HG02943 (cell line): Measurements from ENCODE around the gene CHTF8.

Experiments
- ATAC-seq: cut with Tn5 transposase; IDR thresholded peaks from one replicate; pipeline ENCODE4 v1.9.1; 2021; ENCODE audit warnings: mild to moderate bottlenecking, low read depth, moderate library complexity; ENCODE audit not compliant: unreplicated experiment

Gene CHTF8

DNA sequence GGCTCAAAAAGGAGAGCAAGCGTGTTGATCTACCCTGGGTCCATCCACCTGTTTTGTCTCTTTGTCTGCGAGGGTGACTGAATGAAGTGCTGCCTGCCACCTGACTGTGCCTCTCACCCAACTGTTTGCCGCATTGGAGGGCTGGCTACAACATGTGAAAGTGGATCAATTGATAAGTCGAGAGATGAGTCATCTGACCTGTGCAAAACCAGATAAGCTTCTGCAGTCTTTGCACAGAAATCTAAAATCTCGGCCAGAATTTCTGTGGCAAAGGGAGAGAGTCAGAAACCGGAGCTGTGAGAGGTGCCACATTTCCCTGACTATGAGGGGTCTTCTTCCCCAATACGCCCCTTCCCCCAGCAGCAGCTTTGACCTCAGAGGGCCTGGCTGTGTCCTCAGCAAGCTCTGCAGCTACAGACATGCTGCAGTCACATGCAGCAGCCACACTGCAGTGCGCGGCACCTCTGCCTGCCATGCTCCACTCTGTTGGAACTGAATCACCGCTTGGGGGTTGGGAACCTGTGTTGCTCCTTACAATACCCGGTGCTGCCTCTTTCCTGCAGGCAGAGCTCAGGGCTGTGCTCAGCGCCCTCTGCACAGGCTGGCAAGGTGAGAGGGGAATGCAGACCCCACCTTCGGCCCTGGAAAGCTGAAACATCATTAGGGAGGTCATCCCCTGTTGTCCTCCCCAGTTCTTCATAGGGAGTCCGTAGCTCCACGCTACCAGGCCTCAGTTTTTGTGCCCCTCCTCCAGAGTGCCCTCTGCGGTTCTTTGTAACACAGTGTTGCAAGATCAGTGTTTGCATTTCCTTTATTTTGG, 43.1 kb downstream of the CHTF8 start:
- ATAC-seq = no peak

DNA sequence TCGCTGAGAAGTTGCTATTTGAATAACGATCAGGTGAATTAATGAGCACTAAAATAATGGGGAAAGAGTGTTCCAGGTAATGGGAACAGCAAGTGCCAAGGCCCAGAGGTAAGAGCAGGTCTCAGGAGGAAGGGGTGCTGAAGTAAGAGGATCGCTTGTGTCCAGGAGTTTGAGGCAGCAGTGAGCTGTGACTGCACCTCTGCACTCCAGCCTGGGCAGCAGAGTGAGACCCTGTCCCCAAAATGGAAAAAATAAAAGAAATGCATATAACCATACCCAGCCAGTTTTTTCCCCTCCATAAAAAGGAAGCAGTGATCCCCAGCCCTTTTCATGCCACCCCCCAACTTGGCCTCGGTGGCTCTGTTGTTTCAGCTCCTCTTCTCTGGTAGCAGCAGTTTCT, 43.7 kb downstream of the CHTF8 start:
- no peak for ATAC-seq

DNA sequence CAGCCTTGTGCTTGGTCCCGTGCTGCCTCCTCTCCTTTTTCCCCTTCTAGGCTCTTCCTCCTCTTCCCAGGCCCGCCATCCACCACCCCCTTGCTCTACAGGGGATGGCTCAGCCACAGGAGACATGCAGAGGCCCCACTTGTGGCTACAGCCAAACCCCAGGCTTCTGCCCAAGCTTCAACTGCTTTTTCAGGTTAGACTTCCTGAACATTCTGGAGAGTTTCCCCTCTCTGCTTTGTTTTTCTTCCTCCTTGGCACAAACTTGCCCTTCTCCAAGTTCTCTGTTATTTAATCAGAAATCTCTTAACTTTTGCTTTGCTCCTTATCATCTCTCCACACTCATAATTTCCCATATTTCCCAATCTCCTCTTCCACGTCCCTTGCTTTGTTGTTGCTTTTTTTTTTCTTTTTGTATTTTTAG, 45.2 kb downstream of the CHTF8 start:
- ATAC-seq = no peak

DNA sequence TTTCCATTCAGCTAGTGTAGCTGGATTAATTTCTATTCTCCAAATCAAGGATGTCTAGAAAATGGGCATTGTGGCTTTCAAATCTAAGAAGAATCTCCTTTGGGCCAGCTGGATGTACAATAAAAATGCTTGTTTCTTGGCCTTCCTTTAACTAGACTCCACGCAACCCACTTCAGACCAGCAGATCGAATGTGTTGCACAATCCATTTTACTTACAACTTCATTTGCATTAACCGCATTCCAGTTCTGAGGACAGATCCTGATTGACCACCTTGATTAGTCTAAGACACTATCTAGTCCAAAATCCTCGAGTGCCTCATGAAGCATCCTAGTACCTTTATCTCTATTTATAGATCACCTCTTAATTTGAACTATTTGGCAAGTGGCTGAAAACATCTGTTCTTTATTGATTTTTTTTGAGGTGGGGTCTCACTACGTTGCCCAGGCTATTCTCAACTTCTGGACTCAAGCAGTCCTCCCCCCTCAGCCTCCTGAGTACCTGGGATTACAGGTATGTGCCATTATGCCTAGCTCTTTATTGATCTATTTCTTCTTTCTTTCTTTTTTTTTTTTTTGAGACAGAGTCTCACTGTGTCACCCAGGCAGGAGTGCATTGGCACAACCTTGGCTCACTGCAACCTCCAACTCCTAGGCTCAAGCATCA, 47.2 kb downstream of the CHTF8 start:
- no peak for ATAC-seq

DNA sequence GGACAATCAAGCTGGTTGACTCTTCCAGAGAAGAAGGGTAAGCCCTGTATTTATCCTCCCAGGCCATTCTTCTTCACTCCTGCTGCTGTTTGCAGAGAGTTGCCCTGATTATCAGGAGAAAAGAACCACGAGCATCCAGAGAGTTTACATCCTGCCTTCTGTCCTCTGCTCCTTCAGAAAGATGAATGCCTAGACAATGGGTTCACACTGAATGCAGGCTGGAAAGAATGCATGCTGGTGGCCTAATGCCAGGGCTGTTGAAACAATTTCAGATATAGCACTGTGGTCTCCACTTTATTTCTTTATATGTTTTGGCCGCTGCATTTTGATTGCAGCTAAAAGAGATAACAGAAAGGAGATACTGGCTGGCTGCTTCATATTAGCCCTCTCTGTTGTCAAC, 48.1 kb downstream of the CHTF8 start:
- no peak for ATAC-seq

DNA sequence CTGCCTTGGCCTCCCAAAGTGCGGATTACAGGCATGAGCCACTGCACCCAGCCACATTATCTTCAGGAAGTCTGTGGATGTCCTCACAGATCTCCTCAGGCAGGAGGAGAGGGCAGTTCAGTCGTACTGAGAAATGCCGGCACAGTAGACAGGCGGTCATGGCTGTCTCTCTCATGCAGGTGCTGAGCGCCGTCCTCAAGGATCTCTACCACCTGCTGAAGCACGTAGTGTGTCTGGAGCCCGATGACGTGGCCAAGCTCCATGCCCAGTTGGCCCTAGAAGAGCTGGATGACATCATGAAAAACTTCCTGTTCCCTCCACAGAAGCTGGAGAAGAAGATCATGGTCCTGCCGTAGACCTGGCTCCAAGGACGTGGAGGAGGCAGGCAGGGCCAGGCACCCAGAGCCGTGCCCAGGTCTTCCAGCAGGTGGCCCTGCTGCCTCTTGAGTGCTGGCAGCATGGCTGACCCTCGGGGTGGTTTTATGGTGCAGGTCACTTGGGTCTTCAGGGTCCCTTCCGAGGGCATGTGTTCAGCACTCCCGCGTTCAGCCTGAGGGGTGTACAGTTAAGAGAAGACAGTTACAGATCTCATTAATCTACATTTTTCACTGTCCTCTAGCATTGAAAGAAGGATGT, 49.0 kb downstream of the CHTF8 start:
- ATAC-seq = no peak

DNA sequence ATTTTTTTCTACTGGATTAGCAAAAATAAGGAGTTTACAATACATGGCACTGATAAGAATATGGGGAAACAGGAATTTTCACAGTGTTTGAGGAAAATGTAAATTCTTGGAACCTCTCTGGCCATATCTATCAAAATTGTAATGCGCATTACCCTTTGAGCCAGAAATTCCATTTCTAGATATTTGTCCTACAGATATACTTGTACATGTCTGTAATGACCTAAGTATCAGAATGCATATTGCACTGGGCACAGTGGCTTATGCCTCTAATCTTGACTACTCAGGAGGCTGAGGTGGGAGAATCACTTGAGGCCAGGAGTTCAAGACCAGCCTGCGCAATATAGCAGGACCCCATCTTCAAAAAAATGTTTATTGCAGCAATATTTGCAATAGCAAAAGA, 52.7 kb downstream of the CHTF8 start:
- no peak for ATAC-seq

DNA sequence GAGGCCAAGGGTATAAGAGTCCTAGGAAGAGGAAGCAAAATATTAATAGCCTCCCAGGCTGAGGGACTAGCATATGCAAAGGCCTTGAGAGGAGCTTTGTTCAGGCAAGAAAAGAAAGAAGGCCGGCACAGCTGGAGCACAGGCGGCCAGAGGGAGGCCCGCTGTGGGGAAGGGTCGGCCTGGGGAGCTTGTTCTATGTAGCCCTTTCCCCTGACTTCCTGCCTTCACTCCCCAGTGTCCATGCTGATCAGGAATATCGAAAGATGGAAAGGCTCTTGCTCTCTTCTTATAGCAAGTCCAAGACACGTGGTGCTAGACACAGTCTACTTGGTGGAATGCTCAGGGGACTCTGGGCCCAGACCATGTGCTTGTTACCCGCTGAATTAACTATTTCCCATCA, 54.3 kb downstream of the CHTF8 start:
- ATAC-seq = no peak

DNA sequence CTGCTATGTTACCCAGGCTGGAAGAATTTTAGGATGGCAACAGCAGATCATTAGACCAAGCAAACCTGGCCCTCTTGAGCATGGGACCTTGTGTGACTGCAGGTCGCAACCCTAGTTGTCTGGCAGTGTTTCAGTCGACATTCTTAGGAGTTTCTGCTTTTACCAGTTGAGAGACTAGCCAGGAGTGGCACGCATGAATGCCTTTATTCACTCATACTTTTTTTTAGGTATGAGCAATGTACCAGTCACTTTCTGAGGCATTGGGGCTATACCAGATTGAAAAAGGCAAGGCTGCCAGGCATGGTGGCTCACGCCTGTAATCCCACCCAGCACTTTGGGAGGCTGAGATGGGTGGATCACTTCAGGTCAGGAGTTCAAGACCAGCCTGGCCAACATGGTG, 55.1 kb downstream of the CHTF8 start:
- ATAC-seq = no peak

DNA sequence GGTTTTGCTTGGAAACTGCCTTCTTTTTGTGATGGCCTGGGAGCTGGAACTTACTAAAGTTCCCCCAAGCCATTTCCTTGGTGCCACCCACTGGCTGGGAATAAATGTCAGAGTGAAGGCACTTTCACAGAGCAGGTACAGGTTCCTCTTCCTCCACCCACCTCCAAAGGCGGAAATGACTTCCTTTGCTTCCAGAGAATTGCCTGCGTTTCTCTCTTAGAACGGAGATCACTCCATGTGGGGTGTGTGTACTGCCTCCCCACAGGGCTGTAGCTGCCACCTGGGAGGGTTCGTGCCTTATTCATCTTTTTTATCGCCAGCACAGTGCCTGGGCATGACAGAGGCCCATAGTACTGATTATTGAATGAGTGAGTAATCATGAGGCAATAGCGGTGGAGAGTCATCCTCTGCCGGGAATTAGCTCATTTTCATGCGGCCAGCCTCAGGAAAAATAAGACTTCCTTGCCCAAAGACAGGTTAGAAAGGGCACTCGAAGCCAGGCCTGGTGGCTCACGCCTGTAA, 59.1 kb downstream of the CHTF8 start:
- no peak for ATAC-seq

DNA sequence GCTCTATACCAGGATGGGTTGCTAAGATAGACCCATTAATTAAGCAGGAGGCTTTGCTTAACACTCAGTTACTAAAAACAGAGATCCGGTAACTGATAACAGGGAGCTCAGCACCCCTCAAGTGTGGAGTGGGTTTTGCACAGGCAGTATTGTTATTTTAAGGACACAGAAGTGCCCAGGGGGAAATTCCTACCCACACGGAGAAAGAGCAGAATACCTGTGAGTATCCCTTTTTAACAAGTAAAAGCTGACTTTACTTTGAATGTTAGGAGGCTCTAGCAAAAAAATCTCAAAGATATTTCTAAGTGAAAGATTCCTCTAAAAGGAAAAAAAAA, 59.8 kb downstream of the CHTF8 start:
- no peak for ATAC-seq

DNA sequence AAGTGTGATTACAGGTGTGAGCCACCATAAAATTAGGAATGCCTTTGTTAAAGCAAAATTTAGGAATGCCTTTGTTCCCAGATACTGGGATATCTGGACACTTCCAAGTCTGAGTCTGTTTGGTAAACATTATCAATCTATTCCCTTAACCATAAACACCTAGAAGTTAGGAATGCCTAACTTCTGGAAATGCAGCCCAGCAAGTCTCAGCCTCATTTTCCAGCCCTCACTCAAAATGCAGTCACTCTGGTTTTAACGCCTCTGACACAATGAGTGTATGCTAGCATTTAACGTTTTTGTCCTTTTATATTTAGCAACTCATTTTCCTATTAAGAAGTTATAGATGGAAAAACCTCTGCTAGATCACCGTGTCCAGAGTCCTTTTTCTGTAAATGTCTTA, 61.4 kb downstream of the CHTF8 start:
- ATAC-seq = no peak

DNA sequence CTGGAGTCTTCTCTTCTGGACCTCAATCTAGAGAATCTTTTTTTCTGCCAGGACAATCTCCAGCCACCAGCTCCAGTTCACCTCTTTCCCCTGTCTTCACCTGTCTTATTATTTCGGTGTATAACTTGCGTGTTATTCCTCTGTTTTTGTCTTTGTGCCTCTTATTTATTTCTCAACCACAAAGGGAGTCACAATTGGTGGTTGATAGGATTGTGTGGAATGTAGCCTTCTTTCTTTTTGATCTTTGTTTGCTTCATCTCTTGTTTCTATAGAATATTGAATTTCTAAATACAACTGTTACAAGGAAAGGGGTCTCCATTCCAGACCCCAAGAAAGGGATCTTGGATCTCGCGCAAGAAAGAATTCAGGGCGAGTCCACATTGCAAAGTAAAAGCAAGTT, 62.9 kb downstream of the CHTF8 start:
- no peak for ATAC-seq
